Muscle of arm (tissue), 12 donors: ENCODE measurements around the gene TMEM18. TPM values are rescaled to one million over a fixed set of nuclear protein-coding genes. Genes with fewer than 3 reads are reported as not detected.

Source experiments
- DNase-seq: peaks from one replicate; pipeline ENCODE4 v3.0.0-alpha.2; 2013
- polyA plus RNA-seq, 12 donors: library from polyadenylated mRNA; unstranded; fragments of 120-200 nt; gene quantifications; one replicate each; pipeline ENCODE4 v1.2.1, GENCODE V29; 2013; ENCODE audit not compliant: insufficient read length in 12 of 12

The TMEM18 gene
- polyA plus RNA-seq, 12 donors = 41.3 to 847 (median 47.4) TPM

- DNase-seq = no peak
Measured at GRCh38 chr2:675051-675450, 2.2 kb downstream of the TMEM18 start.

GRCh38 chr2:674321-674985 is 2.8 kb downstream of the TMEM18 start:
- DNase-seq = no peak

GRCh38 chr2:673615-674320 is 3.4 kb downstream of the TMEM18 start:
- DNase-seq = no peak

GRCh38 chr2:673016-673415 is 4.2 kb downstream of the TMEM18 start:
- DNase-seq = no peak

- no peak for DNase-seq
Measured at GRCh38 chr2:672606-672905, 4.7 kb downstream of the TMEM18 start.

DNA sequence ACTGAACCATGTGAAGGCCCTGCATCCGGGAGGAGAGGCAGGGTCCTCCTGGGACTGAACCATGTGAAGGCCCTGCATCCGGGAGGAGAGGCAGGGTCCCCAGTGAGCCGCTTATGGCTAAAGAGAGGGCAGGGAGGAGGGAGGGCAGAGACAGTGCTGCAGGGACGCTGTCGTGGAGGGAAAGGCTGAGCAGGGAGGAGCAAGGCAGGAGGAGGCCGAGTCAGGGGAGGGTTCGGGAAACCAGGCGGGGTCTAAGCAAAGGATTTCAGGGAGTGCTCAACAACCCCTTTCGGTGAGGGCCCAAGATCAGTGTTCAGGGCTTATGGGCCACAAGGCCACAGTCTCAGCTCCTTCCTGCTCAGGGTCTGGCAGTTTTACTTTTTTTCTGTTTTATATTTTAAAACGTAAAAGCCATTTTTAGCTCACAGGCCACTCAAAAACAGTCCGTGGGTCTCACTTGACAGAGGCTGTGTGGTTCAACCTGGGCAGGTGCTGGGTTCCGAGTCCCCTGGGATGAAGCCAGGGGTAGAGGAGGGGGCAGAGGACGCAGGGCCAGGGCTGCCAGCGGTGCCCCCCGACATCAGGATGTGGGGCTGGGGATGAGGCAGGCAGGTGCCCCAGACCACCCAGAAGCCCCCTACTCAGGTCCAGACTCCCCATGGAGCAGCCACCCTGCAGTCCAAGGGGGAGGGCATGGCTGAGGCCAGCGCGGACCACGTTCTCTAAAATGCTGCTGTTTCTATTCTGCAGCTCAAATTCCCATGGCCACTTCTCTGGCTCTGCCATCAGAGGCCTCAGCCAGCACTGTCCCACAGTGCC is 5.2 kb downstream of the TMEM18 start:
- DNase-seq = no peak

DNA sequence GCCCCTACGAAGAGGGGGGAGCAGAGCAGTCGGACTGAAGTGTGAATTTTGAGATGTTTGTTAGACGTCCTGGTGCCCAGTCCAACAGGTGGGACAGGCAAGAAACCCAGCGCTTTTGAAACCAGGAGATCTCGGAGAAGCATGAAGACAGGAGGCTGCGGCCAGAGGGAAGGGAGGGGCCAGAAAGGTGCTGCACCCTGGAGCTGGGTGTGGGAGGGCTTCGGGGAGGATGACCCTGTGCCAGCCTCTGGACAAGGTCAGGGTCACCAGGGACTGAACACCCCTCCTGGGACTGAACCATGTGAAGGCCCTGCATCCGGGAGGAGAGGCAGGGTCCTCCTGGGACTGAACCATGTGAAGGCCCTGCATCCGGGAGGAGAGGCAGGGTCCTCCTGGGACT is 6.1 kb downstream of the TMEM18 start:
- DNase-seq = no peak

GRCh38 chr2:670637-671036 is 6.6 kb downstream of the TMEM18 start:
- no peak for DNase-seq

GRCh38 chr2:669323-669722 is 7.9 kb downstream of the TMEM18 start:
- no peak for DNase-seq

DNA sequence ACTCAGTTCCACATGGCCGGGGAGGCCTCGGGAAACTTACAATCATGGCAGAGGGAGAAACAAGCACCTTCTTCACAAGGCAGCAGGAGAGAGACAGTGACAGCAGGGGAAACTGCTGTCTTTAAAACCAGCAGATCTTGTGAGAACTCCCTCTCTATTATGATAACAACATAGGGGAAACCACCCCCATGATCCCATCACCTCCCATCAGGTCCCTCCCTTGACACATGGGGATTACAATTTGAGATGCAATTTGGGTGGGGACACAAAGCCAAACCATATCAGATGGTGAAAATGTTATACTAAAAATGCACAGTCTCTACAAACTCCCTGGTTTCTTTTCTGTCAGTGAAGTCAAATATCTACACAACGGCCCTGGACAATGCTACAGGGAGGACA is 9.2 kb downstream of the TMEM18 start:
- DNase-seq = no peak

GRCh38 chr2:667332-667999 is 9.7 kb downstream of the TMEM18 start:
- DNase-seq = no peak

DNA sequence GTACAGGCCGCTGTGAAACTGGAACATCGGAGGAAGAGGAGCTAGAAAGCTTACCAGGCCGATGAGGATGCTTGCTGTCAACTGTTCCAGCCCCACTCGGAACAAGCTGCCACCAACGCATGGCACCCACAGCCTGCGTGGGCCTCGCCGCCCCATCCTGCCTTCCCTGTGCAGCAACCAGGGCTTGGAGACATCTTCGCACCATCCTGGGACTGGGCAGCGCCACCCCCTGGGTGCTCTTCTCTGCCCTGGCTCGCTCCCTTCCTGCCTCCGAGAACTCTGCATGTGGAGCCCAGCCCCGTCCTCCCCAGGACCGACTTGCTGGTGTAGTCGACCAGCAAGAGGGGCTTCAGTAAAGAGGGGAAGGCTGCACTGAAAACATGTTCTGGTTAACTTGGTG is 10.8 kb downstream of the TMEM18 start:
- no peak for DNase-seq

GRCh38 chr2:665340-666073 is 11.7 kb downstream of the TMEM18 start:
- DNase-seq = no peak

- no peak for DNase-seq
Measured at GRCh38 chr2:664063-664462, 13.1 kb downstream of the TMEM18 start.

- DNase-seq = no peak
Measured at GRCh38 chr2:663221-663620, 14.0 kb downstream of the TMEM18 start.

DNA sequence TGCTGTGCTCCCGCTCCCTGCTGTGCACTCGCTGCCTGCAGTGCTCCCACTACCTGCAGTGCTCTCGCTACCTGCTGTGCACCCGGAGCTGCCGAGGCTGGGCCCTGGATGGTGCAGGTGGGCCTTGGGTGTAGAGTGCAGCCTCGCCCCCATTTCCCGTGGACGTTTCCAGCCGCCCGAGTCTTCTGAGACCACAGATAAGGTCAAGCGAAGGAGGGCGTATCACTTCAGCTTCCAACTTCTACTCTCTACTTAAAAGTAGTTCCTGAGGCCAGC is 15.9 kb downstream of the TMEM18 start:
- no peak for DNase-seq

DNA sequence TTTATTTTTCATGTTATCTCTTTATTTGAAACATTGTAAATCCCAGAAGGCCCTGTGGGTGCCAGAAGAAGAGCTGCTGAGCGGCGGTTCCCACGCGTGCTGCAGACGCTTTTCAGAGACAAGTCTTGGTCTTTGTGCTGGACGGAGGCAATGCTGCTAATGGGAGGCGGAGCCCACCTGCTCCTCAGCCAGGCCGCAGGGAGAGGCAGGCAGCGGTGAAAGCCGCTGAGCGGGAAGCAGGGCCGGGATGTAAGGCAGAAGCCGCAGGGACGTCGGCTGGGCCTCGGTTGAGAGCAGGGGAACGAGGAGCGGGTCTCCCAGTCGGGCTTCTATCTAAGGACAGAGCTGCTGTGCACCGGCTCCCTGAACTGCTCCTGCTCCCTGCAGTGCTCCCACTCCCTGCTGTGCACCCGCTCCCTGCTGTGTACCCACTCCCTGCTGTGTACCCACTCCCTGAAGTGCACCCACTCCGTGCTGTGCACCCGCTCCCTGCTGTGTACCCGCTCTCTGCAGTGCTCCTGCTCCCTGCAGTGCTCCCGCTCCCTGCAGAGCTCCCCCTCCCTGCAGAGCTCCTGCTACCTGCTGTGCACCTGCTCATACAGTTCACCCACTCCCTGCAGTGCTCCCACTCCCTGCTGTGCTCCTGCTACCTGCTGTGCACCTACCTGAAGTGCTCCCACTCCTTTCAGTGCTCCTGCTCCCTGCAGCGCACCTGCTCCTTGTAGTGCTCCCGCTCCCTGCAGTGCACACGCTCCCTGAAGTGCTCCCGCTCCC is 16.4 kb downstream of the TMEM18 start:
- no peak for DNase-seq

GRCh38 chr2:660029-660428 is 17.2 kb downstream of the TMEM18 start:
- DNase-seq = no peak

- DNase-seq = no peak
Measured at GRCh38 chr2:658426-658825, 18.8 kb downstream of the TMEM18 start.

DNA sequence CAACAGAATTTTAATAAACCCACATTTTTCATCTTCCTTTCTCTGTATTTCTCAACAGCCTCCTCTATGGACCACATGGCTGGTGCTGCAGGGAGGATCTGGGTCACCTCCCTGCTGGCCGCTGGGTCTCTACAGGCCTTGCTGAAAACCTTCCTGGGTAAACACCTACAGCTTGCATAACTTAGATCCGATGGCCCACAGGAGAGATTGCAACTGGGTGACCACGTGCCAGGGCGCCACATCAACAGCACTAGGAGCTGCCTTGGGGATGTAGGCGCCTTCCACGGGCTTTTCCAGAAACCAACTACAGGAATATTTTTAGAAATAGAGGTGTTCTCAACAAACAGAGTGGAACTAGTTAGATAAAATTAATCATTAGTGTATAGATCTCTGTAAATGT is 19.4 kb downstream of the TMEM18 start:
- DNase-seq = no peak

DNA sequence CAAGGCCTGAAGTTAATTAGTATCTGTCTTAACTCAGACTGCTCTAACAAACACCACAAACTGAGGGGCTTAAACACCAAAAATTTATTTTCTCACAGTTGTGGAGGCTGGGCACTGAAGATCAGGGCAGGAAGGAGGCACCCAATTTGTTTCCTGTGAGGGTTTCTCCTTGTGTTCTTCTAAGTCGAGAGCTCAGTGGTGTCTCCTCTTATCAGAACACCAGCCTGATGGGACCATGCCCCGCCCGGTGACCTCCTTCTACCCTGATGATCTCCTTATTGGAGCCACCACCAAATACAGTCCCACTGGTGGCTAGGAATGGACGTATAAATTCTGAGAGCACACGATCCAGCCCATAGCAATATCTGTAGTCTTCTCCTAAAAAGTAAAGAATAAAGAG is 20.5 kb downstream of the TMEM18 start:
- DNase-seq = no peak
